IMR-90 (cell line): ENCODE measurements around the gene UGGT2.

ENCODE experiments used
- CEBPB ChIP-seq: IDR thresholded peaks from 2 replicates; pipeline ENCODE4 v1.6.1; 2012; ENCODE audit warnings: low read depth, low read length, improper control_type of control experiment
- TF ChIP-seq, protein P1 (sequence below): fragments of 150-350 bp; IDR thresholded peaks from 2 replicates; pipeline ENCODE4 v1.6.1; 2016; ENCODE audit warnings: low read depth, mild to moderate bottlenecking, low read length, moderate library complexity, borderline replicate concordance

- TF ChIP-seq, protein P1, sequence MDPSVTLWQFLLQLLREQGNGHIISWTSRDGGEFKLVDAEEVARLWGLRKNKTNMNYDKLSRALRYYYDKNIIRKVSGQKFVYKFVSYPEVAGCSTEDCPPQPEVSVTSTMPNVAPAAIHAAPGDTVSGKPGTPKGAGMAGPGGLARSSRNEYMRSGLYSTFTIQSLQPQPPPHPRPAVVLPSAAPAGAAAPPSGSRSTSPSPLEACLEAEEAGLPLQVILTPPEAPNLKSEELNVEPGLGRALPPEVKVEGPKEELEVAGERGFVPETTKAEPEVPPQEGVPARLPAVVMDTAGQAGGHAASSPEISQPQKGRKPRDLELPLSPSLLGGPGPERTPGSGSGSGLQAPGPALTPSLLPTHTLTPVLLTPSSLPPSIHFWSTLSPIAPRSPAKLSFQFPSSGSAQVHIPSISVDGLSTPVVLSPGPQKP: no peak
- TF ChIP-seq CEBPB: no peak
Observed at GRCh38 chr13:96000069-96000468, 53.1 kb downstream of the UGGT2 start.
